ENCODE measurements around the gene COPS8. TPM values are rescaled to one million over a fixed set of nuclear protein-coding genes. Genes with fewer than 3 reads are reported as not detected.

COPS8 gene
- total RNA-seq, 1 donor from 2014 or later: 111 TPM

DNA sequence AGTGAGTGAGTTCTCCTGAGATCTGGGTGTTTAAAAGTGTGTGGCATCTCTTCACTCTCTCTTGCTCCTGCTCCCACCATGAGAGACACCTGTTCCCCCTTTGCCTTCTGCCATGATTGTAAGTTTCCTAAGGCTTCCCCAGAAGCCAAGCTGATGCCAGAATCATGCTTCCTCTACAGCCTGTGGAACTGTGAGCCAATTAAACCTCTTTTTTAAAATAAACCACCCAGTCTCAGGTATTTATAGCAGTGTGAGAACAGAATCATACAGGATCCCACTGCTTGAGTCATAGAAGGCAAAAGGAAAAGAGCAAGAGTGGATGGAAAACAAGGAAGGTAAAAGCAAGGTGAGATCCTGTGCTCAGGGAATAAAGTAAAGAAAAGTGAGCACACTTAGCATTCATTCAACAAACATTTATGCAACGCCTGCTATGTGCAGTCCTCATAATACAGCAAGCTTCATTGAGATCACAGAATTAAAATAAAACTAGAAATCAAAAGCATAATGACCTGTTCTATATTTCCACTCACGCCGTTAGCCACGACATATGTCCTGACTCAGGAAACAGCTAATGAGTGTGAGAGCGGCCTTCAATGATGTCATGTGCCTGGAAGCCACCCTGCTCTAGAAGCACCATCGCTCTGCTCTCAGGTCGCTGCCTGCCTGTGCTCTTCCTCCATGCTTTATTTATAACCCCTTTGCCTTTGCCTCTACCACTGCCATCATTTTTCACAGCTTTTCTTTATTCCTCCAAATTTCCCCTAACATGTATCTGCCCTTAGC is 11.3 kb upstream of the COPS8 start:
- DNase-seq (ENCODE audit: low read depth): no peak
- H3K4me3 ChIP-seq (ENCODE audit: low read depth, low read length): no peak overlapping the region
- TF ChIP-seq, protein P1, sequence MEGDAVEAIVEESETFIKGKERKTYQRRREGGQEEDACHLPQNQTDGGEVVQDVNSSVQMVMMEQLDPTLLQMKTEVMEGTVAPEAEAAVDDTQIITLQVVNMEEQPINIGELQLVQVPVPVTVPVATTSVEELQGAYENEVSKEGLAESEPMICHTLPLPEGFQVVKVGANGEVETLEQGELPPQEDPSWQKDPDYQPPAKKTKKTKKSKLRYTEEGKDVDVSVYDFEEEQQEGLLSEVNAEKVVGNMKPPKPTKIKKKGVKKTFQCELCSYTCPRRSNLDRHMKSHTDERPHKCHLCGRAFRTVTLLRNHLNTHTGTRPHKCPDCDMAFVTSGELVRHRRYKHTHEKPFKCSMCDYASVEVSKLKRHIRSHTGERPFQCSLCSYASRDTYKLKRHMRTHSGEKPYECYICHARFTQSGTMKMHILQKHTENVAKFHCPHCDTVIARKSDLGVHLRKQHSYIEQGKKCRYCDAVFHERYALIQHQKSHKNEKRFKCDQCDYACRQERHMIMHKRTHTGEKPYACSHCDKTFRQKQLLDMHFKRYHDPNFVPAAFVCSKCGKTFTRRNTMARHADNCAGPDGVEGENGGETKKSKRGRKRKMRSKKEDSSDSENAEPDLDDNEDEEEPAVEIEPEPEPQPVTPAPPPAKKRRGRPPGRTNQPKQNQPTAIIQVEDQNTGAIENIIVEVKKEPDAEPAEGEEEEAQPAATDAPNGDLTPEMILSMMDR (conservative IDR thresholded peaks at IDR 0.05; ENCODE audit: low read depth, low read length): no peak

DNA sequence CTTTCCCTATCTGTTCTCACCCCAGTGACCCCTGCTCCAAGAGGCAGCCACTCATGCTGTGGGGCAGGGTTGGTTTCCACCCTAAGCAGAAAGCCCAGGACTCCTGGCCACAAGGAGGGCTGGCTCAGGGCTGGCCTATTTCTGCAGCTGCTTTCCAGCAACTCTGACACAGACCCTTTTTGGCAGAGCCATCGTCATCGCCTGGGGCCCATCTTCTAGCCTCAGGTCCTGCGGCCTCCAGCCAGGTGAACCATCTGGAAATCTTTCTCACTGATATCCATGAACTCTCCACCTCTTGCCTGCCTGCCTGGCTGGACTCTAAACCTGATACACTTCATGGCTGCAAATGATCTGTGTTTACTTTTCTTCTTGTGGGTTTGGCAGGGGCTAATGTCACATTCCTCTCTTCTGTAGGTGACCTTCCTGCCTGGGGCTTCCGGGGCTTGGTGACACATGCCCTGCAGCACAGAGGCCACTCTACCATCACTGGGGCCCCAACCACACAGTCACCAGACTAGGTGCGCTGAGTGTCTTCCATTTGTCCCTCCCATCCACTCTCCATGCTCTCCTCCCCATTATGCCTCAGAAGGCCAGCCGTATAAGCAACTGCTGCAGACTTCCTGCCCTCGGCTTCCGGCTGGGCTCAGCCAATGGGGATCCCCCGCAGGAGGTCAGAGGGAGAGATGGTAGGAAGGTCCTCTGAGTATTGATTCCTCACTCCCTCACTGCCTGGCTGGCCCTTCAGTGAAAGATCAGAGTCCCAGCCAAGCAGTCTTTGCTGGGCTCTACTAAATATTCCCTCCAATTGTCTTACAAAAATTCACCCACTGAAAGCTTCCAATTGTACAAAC is 9.7 kb upstream of the COPS8 start:
- no peak for DNase-seq (ENCODE audit: low read depth)
- H3K4me3 ChIP-seq (ENCODE audit: low read depth, low read length): no peak overlapping the region
- TF ChIP-seq, protein P1 (conservative IDR thresholded peaks at IDR 0.05; ENCODE audit: low read depth, low read length): no peak

DNA sequence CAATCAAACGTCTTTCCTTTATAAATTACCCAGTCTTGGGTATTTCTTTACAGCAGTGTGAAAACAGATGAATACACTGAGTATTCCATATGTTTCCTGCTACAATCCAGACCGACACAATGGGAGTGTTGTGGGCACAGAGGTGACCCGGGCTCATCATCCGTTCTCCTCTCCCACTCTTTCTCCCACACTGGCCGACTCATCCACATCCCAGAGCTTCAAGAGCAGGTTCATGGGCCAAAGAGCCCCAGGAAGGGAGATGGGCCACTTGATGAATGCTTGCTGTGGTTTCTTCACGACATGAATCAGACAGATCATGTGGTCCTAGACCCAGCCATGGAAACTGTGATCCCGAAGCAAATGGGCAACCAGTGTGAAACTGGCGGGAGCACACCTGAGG is 4.1 kb upstream of the COPS8 start:
- no peak overlapping the region for H3K4me3 ChIP-seq (ENCODE audit: low read depth, low read length)
- no peak for DNase-seq (ENCODE audit: low read depth)
- TF ChIP-seq, protein P1 (conservative IDR thresholded peaks at IDR 0.05; ENCODE audit: low read depth, low read length): no peak

DNA sequence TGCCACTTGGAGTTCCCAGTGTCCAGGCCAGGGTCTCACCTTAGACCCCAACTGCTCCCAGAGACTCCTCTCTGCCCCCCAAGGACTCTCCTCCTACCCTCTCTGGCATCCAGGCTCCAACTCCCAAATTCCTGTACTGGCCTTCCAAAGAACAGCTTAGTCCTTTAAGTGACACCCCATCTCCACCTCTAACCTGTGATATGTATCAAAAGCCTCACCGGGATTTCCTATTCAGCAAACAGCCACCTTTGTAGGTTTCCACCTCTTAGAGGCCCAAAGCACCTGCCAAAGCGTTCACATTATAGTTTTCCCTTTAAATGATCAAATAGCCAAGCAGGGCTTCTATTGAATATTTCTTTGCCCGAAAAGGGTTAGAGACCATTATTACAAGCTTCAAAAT is 2.7 kb upstream of the COPS8 start:
- H3K4me3 ChIP-seq (ENCODE audit: low read depth, low read length): no peak overlapping the region
- TF ChIP-seq, protein P1 (conservative IDR thresholded peaks at IDR 0.05; ENCODE audit: low read depth, low read length): no peak
- DNase-seq (ENCODE audit: low read depth): no peak

DNA sequence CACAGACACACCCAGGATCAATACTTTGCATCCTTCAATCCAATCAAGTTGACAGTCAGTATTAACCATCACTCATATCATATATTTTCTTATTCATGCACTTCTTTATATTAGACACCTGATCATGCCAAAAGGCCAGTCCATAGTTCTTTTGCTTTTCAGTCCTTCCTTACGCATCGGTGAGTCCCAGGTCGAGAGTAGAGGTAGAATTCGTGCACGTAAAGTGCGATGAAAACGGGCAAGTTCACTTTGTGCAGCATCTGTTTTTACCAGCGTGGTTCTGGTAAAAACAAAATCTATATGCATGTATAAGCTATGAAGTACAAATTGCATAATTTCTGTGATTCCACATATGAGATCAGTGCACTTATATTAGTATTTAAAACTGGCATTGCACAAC is 1.2 kb upstream of the COPS8 start:
- TF ChIP-seq, protein P1 (conservative IDR thresholded peaks at IDR 0.05; ENCODE audit: low read depth, low read length): no peak
- no peak for DNase-seq (ENCODE audit: low read depth)
- peak overlapping the region; percentile 91 for H3K4me3 ChIP-seq (ENCODE audit: low read depth, low read length)

DNA sequence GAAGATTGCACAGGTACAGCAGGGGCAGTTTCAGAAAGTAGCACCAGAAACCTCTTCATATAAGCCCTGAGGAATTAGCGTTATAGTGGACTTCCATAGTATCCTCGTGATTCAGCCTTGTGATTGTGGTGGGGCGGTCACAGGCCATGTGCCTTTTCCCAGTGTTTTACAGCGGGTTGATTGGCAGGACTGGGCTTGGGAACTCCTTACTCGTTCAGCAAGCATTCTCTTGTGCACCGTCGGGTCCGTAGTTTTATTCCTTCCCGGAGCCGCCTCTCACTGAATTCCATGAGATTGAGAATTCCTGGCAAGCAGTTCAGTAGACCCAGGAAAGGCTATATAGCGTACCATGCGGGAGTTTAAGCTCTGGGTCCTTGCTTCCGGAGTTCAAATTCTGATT is 5.2 kb downstream of the COPS8 start:
- no peak overlapping the region for H3K4me3 ChIP-seq (ENCODE audit: low read depth, low read length)
- TF ChIP-seq, protein P1 (conservative IDR thresholded peaks at IDR 0.05; ENCODE audit: low read depth, low read length): no peak
- no peak for DNase-seq (ENCODE audit: low read depth)

Data from epithelial cell of proximal tubule (primary cell).